HepG2 (cell line): ENCODE data around the gene AGRP. TPM values are rescaled to one million over a fixed set of nuclear protein-coding genes. Genes with fewer than 3 reads are reported as not detected.

Experiments used
- GABPB1 ChIP-seq: IDR thresholded peaks from 2 replicates; pipeline ENCODE4 v1.6.1; 2016; ENCODE audit warnings: mild to moderate bottlenecking, missing genetic modification reagents, moderate library complexity, missing compliant biosample characterization
- HDAC2 ChIP-seq: sonication (generic); formaldehyde crosslinking; IDR thresholded peaks from 2 replicates; pipeline ENCODE4 v1.4.0; 2020; ENCODE audit warnings: missing genetic modification reagents
- KDM1A ChIP-seq: IDR thresholded peaks from 2 replicates; pipeline ENCODE4 v1.6.1; 2016; ENCODE audit warnings: missing compliant biosample characterization
- KDM5B ChIP-seq: sonication (generic); formaldehyde crosslinking; IDR thresholded peaks from 2 replicates; pipeline ENCODE4 v1.4.0; 2020; ENCODE audit warnings: missing genetic modification reagents, mild to moderate bottlenecking, borderline replicate concordance
- MAF1 ChIP-seq: sonication (generic); formaldehyde crosslinking; IDR thresholded peaks from 2 replicates; pipeline ENCODE4 v1.5.0; 2020; ENCODE audit warnings: missing genetic modification reagents, borderline replicate concordance
- SAP130 ChIP-seq: IDR thresholded peaks from 2 replicates; pipeline ENCODE4 v1.6.1; 2016; ENCODE audit warnings: low read depth
- SIX1 ChIP-seq: sonication (generic); formaldehyde crosslinking; IDR thresholded peaks from 2 replicates; pipeline ENCODE4 v1.4.0; 2020; ENCODE audit warnings: missing genetic modification reagents, borderline replicate concordance
- SOX13 ChIP-seq, 3 experiments: fragments of 450-650 bp in 1 of 3; sonication (generic) in 1 of 3; formaldehyde crosslinking in 1 of 3; IDR thresholded peaks in 2 of 3; conservative IDR thresholded peaks in 1 of 3; 2 replicates each; pipeline versions ENCODE4 v1.5.0 to v1.6.1; 2016 to 2020; ENCODE audit warnings: antibody characterized with exemption in 1 of 3, mild to moderate bottlenecking in 1 of 3, missing compliant biosample characterization in 1 of 3, missing genetic modification reagents in 1 of 3, moderate library complexity in 1 of 3
- STAG1 ChIP-seq: sonication (generic); formaldehyde crosslinking; IDR thresholded peaks from 2 replicates; pipeline ENCODE4 v1.4.0; 2020; ENCODE audit warnings: missing genetic modification reagents
- TAF1 ChIP-seq: sonication (generic); formaldehyde crosslinking; IDR thresholded peaks from 2 replicates; pipeline ENCODE4 v1.4.0; 2020; ENCODE audit warnings: missing genetic modification reagents
- ZMYM2 ChIP-seq: sonication (generic); formaldehyde crosslinking; IDR thresholded peaks from 2 replicates; pipeline ENCODE4 v1.8.0; 2022; ENCODE audit warnings: mild to moderate bottlenecking, missing genetic modification reagents
- ZMYM3 ChIP-seq: sonication (generic); formaldehyde crosslinking; IDR thresholded peaks from 2 replicates; pipeline ENCODE4 v1.5.1; 2020; ENCODE audit warnings: mild to moderate bottlenecking, missing genetic modification reagents
- ZNF12 ChIP-seq: sonication (generic); formaldehyde crosslinking; IDR thresholded peaks from 2 replicates; pipeline ENCODE4 v1.5.0; 2020; ENCODE audit warnings: missing genetic modification reagents
- ZNF501 ChIP-seq: sonication (generic); formaldehyde crosslinking; IDR thresholded peaks from 2 replicates; pipeline ENCODE4 v1.5.1; 2020; ENCODE audit warnings: mild to moderate bottlenecking, moderate library complexity, missing genetic modification reagents
- ZNF567 ChIP-seq: sonication (generic); formaldehyde crosslinking; IDR thresholded peaks from 2 replicates; pipeline ENCODE4 v1.8.1; 2023; ENCODE audit warnings: mild to moderate bottlenecking, missing genetic modification reagents, borderline replicate concordance
- ZNF570 ChIP-seq: sonication (generic); formaldehyde crosslinking; IDR thresholded peaks from 2 replicates; pipeline ENCODE4 v1.4.0; 2020; ENCODE audit warnings: mild to moderate bottlenecking, missing genetic modification reagents, borderline replicate concordance
- ZNF7 ChIP-seq: IDR thresholded peaks from 2 replicates; pipeline ENCODE4 v1.6.1; 2016; ENCODE audit warnings: missing biosample characterization, missing genetic modification reagents
- ZNF746 ChIP-seq: sonication (generic); formaldehyde crosslinking; IDR thresholded peaks from 2 replicates; pipeline ENCODE4 v1.8.0; 2022; ENCODE audit warnings: mild to moderate bottlenecking, missing genetic modification reagents
- polyA plus RNA-seq, 8 experiments: library from polyadenylated mRNA; depleted of rRNA in 3 of 8; stranded (reverse) in 7 of 8; unstranded in 1 of 8; fragments of >200 nt; fragmentation: Illumina TruSeq in 4 of 8; extraction: Trizol in 4 of 8; gene quantifications; 2 replicates each; pipeline versions ENCODE4 v1.2.1 to v1.2.3, GENCODE V29; 2011 to 2016; ENCODE audit warnings: low read depth in 4 of 8, missing spikeins in 1 of 8, mixed read lengths in 1 of 8; ENCODE audit not compliant: insufficient read depth in 1 of 8
- total RNA-seq, 5 experiments: library from RNA; depleted of rRNA; stranded (reverse); fragments of >200 nt; fragmentation: Illumina TruSeq; extraction: Trizol; gene quantifications; 2 replicates each; pipeline ENCODE4 v1.2.3, GENCODE V29; 2016; ENCODE audit warnings: low read depth in 1 of 5
- TF ChIP-seq, protein P1 (sequence below): sonication (generic); formaldehyde crosslinking; conservative IDR thresholded peaks from 2 replicates; pipeline ENCODE4 v1.8.1; 2023; ENCODE audit warnings: missing genetic modification reagents
- TF ChIP-seq, protein P2 (sequence below): sonication (generic); formaldehyde crosslinking; IDR thresholded peaks from 2 replicates; pipeline ENCODE4 v1.4.0; 2020; ENCODE audit warnings: mild to moderate bottlenecking, missing genetic modification reagents
- TF ChIP-seq, protein P3 (sequence below): sonication (generic); formaldehyde crosslinking; IDR thresholded peaks from 2 replicates; pipeline ENCODE4 v1.4.0; 2020; ENCODE audit warnings: missing genetic modification reagents

Gene AGRP
- total and polyA plus RNA-seq, 2 of the 13 experiments (the other 11 are each of a cell fraction or from before 2014, with no cell fraction given): not detected

DNA sequence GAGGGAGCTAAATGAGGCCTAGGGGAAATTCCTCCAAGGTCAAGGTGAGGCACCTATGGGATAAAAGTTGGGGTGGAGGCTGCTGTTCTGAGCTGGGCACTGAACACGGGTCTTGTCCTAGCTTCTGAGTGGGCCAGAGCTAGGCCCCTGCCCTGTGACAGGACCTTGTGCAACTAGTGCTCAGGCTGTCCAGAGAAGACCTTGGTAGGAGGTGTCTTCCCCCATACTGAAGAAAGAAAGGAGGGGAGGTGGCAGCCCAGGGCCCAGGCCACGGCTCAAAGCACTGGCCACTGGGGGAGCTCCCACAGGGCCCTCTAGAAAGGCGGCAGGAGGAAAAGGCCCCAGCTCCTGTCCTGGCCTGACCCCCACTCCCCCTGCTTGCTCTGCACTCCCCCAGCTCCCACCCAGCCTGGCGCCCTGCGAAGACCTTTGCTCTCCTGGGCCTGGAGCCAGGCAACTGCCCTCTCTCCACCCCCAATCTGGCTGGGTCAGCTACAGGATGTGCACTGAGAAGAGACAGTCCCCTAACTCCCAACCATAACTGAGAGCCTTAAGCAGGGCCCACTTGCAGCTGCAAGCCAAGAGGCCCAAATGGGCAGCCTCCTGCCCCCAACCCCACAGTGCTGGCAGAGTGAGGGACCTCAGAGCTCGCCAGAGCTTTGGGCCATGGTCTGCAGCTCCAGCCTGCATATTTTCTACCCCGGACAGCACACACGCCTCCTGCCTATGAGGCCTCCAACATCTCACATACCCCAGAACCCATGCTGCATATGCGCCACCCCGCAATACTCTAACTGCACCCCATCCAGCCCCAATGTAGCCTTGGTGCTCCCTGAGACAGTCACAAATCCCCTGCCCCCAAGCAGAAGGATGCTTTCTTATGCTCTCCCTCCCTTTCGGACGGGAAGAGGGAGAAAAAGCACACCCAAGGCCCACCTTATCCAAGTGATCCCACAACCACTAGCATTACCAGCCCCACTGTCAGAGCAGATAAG lies 37.1 kb downstream of the AGRP start (continued):
- TF ChIP-seq, protein P1, sequence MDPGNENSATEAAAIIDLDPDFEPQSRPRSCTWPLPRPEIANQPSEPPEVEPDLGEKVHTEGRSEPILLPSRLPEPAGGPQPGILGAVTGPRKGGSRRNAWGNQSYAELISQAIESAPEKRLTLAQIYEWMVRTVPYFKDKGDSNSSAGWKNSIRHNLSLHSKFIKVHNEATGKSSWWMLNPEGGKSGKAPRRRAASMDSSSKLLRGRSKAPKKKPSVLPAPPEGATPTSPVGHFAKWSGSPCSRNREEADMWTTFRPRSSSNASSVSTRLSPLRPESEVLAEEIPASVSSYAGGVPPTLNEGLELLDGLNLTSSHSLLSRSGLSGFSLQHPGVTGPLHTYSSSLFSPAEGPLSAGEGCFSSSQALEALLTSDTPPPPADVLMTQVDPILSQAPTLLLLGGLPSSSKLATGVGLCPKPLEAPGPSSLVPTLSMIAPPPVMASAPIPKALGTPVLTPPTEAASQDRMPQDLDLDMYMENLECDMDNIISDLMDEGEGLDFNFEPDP (CRISPR knock-in tag): 0 out of 2 replicates have a peak, but pooled peaks have one; percentile 44
- TF ChIP-seq ZNF570 (CRISPR knock-in tag) (no peak), SAP130 (CRISPR knock-in tag) (peak; percentile 73), ZNF567 (peak; percentile 56; the same call in 1 of the 2 replicates), STAG1 (CRISPR knock-in tag) (no peak), ZNF12 (CRISPR knock-in tag) (0 out of 2 replicates have a peak, but pooled peaks have one; percentile 21), GABPB1 (no peak), ZMYM3 (peak; percentile 56; the same call in 1 of the 2 replicates), KDM1A (CRISPR knock-in tag) (peak; percentile 27; the same call in 1 of the 2 replicates), SOX13 (IDR thresholded peaks at IDR 0.05) (no peak), SOX13 (CRISPR knock-in tag; conservative IDR thresholded peaks at IDR 0.05 in 1 of 2, IDR thresholded peaks at IDR 0.05 in 1 of 2) (0 out of 4 replicates have a peak, but pooled peaks of 1 of the 2 experiments have one; percentile 59), TAF1 (CRISPR knock-in tag) (peak; percentile 52; the same call in 1 of the 2 replicates), SIX1 (CRISPR knock-in tag) (0 out of 2 replicates have a peak, but pooled peaks have one; percentile 26), ZMYM2 (CRISPR knock-in tag) (no peak), KDM5B (peak; percentile 93), ZNF501 (CRISPR knock-in tag) (peak; percentile 11; the same call in 1 of the 2 replicates), ZNF7 (CRISPR knock-in tag) (no peak), ZNF746 (CRISPR knock-in tag) (peak; percentile 95), MAF1 (CRISPR knock-in tag) (0 out of 2 replicates have a peak, but pooled peaks have one; percentile 2), HDAC2 (peak; percentile 82)
- TF ChIP-seq, protein P2, sequence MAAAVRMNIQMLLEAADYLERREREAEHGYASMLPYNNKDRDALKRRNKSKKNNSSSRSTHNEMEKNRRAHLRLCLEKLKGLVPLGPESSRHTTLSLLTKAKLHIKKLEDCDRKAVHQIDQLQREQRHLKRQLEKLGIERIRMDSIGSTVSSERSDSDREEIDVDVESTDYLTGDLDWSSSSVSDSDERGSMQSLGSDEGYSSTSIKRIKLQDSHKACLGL (CRISPR knock-in tag): peak; percentile 79; the same call in 1 of the 2 replicates
- TF ChIP-seq, protein P3, sequence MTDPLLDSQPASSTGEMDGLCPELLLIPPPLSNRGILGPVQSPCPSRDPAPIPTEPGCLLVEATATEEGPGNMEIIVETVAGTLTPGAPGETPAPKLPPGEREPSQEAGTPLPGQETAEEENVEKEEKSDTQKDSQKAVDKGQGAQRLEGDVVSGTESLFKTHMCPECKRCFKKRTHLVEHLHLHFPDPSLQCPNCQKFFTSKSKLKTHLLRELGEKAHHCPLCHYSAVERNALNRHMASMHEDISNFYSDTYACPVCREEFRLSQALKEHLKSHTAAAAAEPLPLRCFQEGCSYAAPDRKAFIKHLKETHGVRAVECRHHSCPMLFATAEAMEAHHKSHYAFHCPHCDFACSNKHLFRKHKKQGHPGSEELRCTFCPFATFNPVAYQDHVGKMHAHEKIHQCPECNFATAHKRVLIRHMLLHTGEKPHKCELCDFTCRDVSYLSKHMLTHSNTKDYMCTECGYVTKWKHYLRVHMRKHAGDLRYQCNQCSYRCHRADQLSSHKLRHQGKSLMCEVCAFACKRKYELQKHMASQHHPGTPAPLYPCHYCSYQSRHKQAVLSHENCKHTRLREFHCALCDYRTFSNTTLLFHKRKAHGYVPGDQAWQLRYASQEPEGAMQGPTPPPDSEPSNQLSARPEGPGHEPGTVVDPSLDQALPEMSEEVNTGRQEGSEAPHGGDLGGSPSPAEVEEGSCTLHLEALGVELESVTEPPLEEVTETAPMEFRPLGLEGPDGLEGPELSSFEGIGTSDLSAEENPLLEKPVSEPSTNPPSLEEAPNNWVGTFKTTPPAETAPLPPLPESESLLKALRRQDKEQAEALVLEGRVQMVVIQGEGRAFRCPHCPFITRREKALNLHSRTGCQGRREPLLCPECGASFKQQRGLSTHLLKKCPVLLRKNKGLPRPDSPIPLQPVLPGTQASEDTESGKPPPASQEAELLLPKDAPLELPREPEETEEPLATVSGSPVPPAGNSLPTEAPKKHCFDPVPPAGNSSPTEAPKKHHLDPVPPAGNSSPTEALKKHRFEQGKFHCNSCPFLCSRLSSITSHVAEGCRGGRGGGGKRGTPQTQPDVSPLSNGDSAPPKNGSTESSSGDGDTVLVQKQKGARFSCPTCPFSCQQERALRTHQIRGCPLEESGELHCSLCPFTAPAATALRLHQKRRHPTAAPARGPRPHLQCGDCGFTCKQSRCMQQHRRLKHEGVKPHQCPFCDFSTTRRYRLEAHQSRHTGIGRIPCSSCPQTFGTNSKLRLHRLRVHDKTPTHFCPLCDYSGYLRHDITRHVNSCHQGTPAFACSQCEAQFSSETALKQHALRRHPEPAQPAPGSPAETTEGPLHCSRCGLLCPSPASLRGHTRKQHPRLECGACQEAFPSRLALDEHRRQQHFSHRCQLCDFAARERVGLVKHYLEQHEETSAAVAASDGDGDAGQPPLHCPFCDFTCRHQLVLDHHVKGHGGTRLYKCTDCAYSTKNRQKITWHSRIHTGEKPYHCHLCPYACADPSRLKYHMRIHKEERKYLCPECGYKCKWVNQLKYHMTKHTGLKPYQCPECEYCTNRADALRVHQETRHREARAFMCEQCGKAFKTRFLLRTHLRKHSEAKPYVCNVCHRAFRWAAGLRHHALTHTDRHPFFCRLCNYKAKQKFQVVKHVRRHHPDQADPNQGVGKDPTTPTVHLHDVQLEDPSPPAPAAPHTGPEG (CRISPR knock-in tag): no peak
